ENCODE measurements around the gene HAGHL. TPM values are rescaled to one million over a fixed set of nuclear protein-coding genes. Genes with fewer than 3 reads are reported as not detected.

The HAGHL gene
- total and polyA plus RNA-seq, 2 of the 8 experiments (the other 6 are each of a cell fraction or from before 2014, with no cell fraction given): 26.6 to 26.9 TPM

DNA sequence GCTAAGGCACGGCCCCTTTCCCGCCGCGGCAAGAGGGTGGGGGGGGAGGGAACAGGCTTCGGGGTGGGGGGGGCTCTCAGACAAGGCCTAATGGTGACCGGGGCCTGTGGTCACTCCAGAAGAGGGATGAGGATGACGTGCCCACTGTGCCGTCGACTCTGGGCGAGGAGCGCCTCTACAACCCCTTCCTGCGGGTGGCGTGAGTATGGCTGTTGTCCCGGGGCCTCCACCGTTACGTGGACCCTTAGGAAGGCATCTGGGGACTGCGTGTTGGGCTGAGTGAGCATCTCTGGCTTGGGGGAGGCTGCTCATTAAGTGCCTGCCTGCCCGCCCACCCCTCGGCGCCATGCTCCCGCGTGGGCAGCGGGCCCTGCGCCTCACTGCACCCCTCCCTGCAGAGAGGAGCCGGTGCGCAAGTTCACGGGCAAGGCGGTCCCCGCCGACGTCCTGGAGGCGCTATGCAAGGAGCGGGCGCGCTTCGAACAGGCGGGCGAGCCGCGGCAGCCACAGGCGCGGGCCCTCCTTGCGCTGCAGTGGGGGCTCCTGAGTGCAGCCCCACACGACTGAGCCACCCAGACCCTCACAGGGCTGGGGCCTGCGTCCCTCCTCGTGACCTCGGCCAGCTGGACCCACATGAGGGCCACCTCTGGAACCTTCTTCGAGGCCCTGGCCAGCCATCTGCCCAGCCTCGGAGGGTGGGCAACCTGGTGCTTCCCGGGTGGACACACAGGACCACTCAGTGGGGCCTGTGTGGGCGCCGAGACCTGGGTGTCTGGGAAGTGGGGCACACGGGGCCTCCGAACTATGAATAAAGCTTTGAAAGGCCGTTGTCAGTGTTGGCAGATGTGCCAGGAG is 2.2 kb downstream of the HAGHL start:
- Histone ChIP-seq H3K79me1 (ENCODE audit: low read depth, low read length) (no peaks in the 10 kb centered on the region), H3K14ac (ENCODE audit: insufficient read length) (no peak overlapping the region), H2AFZ (ENCODE audit: low read length) (no peak overlapping the region), H2BK12ac (ENCODE audit: low read depth, low read length) (no peak overlapping the region), H2BK5ac (ENCODE audit: low read depth, low read length) (no peak overlapping the region), H3K4me3 (ENCODE audit: extremely low read depth in 1 of 4, insufficient read depth in 2 of 4, low read depth in 3 of 4, low read length in 4 of 4) (peak overlapping the region; percentile 16 to 83 (median 37); a peak in 5 of 8 replicates), H3K27ac (ENCODE audit: low read depth, low read length) (no peak overlapping the region), H3K23me2 (ENCODE audit: low read depth, low read length) (peaks cover 19% of the 10 kb centered on the region; the same call in 1 of the 2 replicates), H3K27me3 (replicated peaks in 1 of 4; ENCODE audit: control insufficient read depth in 3 of 4, extremely low read depth in 1 of 4, insufficient read depth in 3 of 4, low read length in 3 of 4) (peaks cover 0 to 16% (median 5%) of the 10 kb centered on the region in 4 experiments; a peak in 4 of 7 replicates), H4K91ac (replicated peaks; ENCODE audit: insufficient read length, low read length) (peak overlapping the region; percentile 91), H3K18ac (ENCODE audit: extremely low read depth, low read length) (peak overlapping the region; percentile 96; the same call in 1 of the 2 replicates), H3K9ac (replicated peaks in 1 of 4; ENCODE audit: extremely low read depth in 1 of 4, low read depth in 3 of 4, low read length in 3 of 4) (no peak overlapping the region), H2AK5ac (ENCODE audit: low read depth, low read length) (no peak overlapping the region), H3K9me3 (ENCODE audit: insufficient read depth in 2 of 2, low read depth in 1 of 2, low read length in 1 of 2) (no peaks in the 10 kb centered on the region), H2BK20ac (ENCODE audit: low read length) (no peak overlapping the region), H3K4ac (replicated peaks; ENCODE audit: insufficient read length, low read depth, low read length) (no peak overlapping the region), H2BK15ac (ENCODE audit: low read length) (no peak overlapping the region), H2BK120ac (replicated peaks; ENCODE audit: low read depth, low read length) (no peak overlapping the region), H3K4me2 (ENCODE audit: insufficient read depth in 1 of 2, low read depth in 2 of 2, low read length in 2 of 2) (peak overlapping the region; percentile 93 to 99), H4K20me1 (replicated peaks in 1 of 2; ENCODE audit: control insufficient read depth in 1 of 2, insufficient read depth in 2 of 2, low read length in 2 of 2) (peaks cover 0 to 8% of the 10 kb centered on the region in 2 experiments), H3K56ac (replicated peaks; ENCODE audit: insufficient read length, low read depth, low read length) (no peak overlapping the region), H4K5ac (ENCODE audit: insufficient read length, low read depth, low read length) (no peak overlapping the region), H3K79me2 (ENCODE audit: control insufficient read depth in 1 of 2, insufficient read depth in 2 of 2, low read length in 2 of 2) (no peaks in the 10 kb centered on the region), H3K4me1 (replicated peaks in 1 of 4; ENCODE audit: control insufficient read depth in 3 of 4, insufficient read depth in 4 of 4, low read length in 3 of 4) (peaks cover 0 to 14% (median 8%) of the 10 kb centered on the region in 4 experiments; a peak in 5 of 7 replicates), H3K36me3 (ENCODE audit: control insufficient read depth in 2 of 4, insufficient read depth in 4 of 4, low read length in 3 of 4) (peaks cover 0 to 3% (median under 1%) of the 10 kb centered on the region in 4 experiments; a peak in 1 of 8 replicates), H4K8ac (ENCODE audit: extremely low read depth, insufficient read depth, low read length) (0 out of 2 replicates have a peak overlapping the region, but pooled peaks have one; percentile 25), H3K23ac (ENCODE audit: insufficient read length) (no peak overlapping the region)
- 72% methylated on average over 34 of the region's 55 CpGs; no CpG with 5 or more reads in 1 of the 2 experiments for WGBS, 2 experiments (ENCODE audit: extremely low coverage in 1 of 2, insufficient coverage in 1 of 2, insufficient read length in 1 of 2, insufficient replicate concordance in 2 of 2, low coverage in 1 of 2, low lambda C conversion rate in 2 of 2, missing lambda C conversion rate in 1 of 2)
- ChIA-PET POLR2A (ENCODE audit: partially characterized antibody) (interaction anchor here (1.3 to 23.0 kb wide), 6 partner anchors 11 to 55 kb away, joined by 4 to 353 read pairs (median 10); partner anchors contain the start of genes ANTKMT, CCDC78, CIAO3 and HAGHL), CTCF (ENCODE audit: partially characterized antibody) (interaction anchor here (0.6 to 35.8 kb wide), 8 partner anchors 7 to 655 kb away, joined by 3 to 977 read pairs (median 6); partner anchors contain the start of genes ANTKMT, CCDC78, CHTF18 and CIAO3)
- DNase-seq (ENCODE audit: low read depth in 1 of 2, low spot score in 2 of 2): no peak
- FAIRE-seq: no peak
- TF ChIP-seq, protein P1, sequence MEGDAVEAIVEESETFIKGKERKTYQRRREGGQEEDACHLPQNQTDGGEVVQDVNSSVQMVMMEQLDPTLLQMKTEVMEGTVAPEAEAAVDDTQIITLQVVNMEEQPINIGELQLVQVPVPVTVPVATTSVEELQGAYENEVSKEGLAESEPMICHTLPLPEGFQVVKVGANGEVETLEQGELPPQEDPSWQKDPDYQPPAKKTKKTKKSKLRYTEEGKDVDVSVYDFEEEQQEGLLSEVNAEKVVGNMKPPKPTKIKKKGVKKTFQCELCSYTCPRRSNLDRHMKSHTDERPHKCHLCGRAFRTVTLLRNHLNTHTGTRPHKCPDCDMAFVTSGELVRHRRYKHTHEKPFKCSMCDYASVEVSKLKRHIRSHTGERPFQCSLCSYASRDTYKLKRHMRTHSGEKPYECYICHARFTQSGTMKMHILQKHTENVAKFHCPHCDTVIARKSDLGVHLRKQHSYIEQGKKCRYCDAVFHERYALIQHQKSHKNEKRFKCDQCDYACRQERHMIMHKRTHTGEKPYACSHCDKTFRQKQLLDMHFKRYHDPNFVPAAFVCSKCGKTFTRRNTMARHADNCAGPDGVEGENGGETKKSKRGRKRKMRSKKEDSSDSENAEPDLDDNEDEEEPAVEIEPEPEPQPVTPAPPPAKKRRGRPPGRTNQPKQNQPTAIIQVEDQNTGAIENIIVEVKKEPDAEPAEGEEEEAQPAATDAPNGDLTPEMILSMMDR (IDR thresholded peaks at IDR 0.05; ENCODE audit: control extremely low read depth in 1 of 3, insufficient read depth in 1 of 3, low read depth in 1 of 3, low read length in 3 of 3): peak in 1 of 3 experiments; percentile 21; a peak in 1 of 4 replicates
- TF ChIP-seq BCL11A (IDR thresholded peaks at IDR 0.05; ENCODE audit: low read depth in 2 of 2, low read length in 2 of 2) (no peak), SIRT6 (IDR thresholded peaks at IDR 0.05; ENCODE audit: low read length) (no peak)

Data from H1 (cell line).